ENCODE results near the gene MOB3A.

MOB3A gene

GRCh38 chr19:2059422-2060201 is 36.5 kb downstream of the MOB3A start:
- Histone ChIP-seq H3K9ac (ENCODE audit: low read depth, low read length, poor library complexity) (peak overlapping the region; percentile 80), H3K18ac (ENCODE audit: low read length) (peak overlapping the region; percentile 96), H3K4me3 (ENCODE audit: low read length in 2 of 2) (peak overlapping the region in 1 of 2 donors; percentile 60), H3K4me1 (ENCODE audit: control insufficient read depth in 2 of 2, insufficient read depth in 1 of 2, low read depth in 1 of 2, low read length in 2 of 2) (peaks cover 33 to 44% of the 10 kb centered on the region in 2 donors), H2AK5ac (ENCODE audit: low read depth, low read length) (peak overlapping the region; percentile 94), H3K79me1 (ENCODE audit: low read depth, low read length) (peaks cover 5% of the 10 kb centered on the region), H2BK5ac (ENCODE audit: low read length) (peak overlapping the region; percentile 95), H3K4me2 (ENCODE audit: insufficient read depth, low read length, poor library complexity, severe bottlenecking) (peak overlapping the region; percentile 71), H4K91ac (ENCODE audit: low read depth, low read length, poor library complexity) (peak overlapping the region; percentile 19), H2BK12ac (ENCODE audit: low read length) (peak overlapping the region; percentile 92), H3K23ac (ENCODE audit: low read depth, low read length, poor library complexity) (peak overlapping the region; percentile 35), H3K4ac (ENCODE audit: low read length) (no peak overlapping the region), H3K14ac (ENCODE audit: low read length) (peak overlapping the region; percentile 15), H3K27ac (replicated peaks; ENCODE audit: low read length) (peak overlapping the region; percentile 99), H3K9me3 (replicated peaks in 1 of 2; ENCODE audit: control insufficient read depth in 2 of 2, insufficient read depth in 1 of 2, low read depth in 1 of 2, low read length in 2 of 2) (no peaks in the 10 kb centered on the region), H3K36me3 (replicated peaks in 1 of 2; ENCODE audit: control insufficient read depth in 2 of 2, insufficient read depth in 2 of 2, low read length in 2 of 2) (no peaks in the 10 kb centered on the region), H2BK15ac (ENCODE audit: low read length) (peak overlapping the region; percentile 69), H2BK120ac (ENCODE audit: low read depth, low read length) (peak overlapping the region; percentile 92), H2AFZ (ENCODE audit: low read length) (peak overlapping the region; percentile 67), H4K8ac (ENCODE audit: low read depth, low read length) (no peak overlapping the region), H3K27me3 (ENCODE audit: control insufficient read depth in 3 of 3, insufficient read depth in 3 of 3, low read depth in 1 of 3, low read length in 3 of 3) (no peaks in the 10 kb centered on the region)
- WGBS, 2 donors (ENCODE audit: extremely low coverage in 2 of 2, insufficient read length in 2 of 2, insufficient replicate concordance in 1 of 2): no CpG with 5 or more reads among the region's 24 CpGs
- no peak for DNase-seq (ENCODE audit: low spot score)

- Histone ChIP-seq H3K9ac (ENCODE audit: low read depth, low read length, poor library complexity) (no peak overlapping the region), H2AK5ac (ENCODE audit: low read depth, low read length) (peak overlapping the region; percentile 94), H2BK12ac (ENCODE audit: low read length) (peak overlapping the region; percentile 98), H3K9me3 (replicated peaks in 1 of 2; ENCODE audit: control insufficient read depth in 2 of 2, insufficient read depth in 1 of 2, low read depth in 1 of 2, low read length in 2 of 2) (no peaks in the 10 kb centered on the region), H3K79me1 (ENCODE audit: low read depth, low read length) (peaks cover 5% of the 10 kb centered on the region), H3K27me3 (ENCODE audit: control insufficient read depth in 3 of 3, insufficient read depth in 3 of 3, low read depth in 1 of 3, low read length in 3 of 3) (no peaks in the 10 kb centered on the region), H2BK15ac (ENCODE audit: low read length) (peak overlapping the region; percentile 98), H4K91ac (ENCODE audit: low read depth, low read length, poor library complexity) (no peak overlapping the region), H3K4me1 (ENCODE audit: control insufficient read depth in 2 of 2, insufficient read depth in 1 of 2, low read depth in 1 of 2, low read length in 2 of 2) (peaks cover 33 to 40% of the 10 kb centered on the region in 2 donors), H2AFZ (ENCODE audit: low read length) (peak overlapping the region; percentile 5), H3K27ac (replicated peaks; ENCODE audit: low read length) (peak overlapping the region; percentile 99), H2BK120ac (ENCODE audit: low read depth, low read length) (peak overlapping the region; percentile 92), H3K14ac (ENCODE audit: low read length) (no peak overlapping the region), H3K23ac (ENCODE audit: low read depth, low read length, poor library complexity) (peak overlapping the region; percentile 73), H2BK5ac (ENCODE audit: low read length) (peak overlapping the region; percentile 95), H3K4ac (ENCODE audit: low read length) (no peak overlapping the region), H4K8ac (ENCODE audit: low read depth, low read length) (no peak overlapping the region), H3K4me3 (ENCODE audit: low read length in 2 of 2) (no peak overlapping the region), H3K18ac (ENCODE audit: low read length) (peak overlapping the region; percentile 96), H3K36me3 (replicated peaks in 1 of 2; ENCODE audit: control insufficient read depth in 2 of 2, insufficient read depth in 2 of 2, low read length in 2 of 2) (no peaks in the 10 kb centered on the region), H3K4me2 (ENCODE audit: insufficient read depth, low read length, poor library complexity, severe bottlenecking) (no peak overlapping the region)
- no CpG with 5 or more reads among the region's 27 CpGs for WGBS, 2 donors (ENCODE audit: extremely low coverage in 2 of 2, insufficient read length in 2 of 2, insufficient replicate concordance in 1 of 2)
- DNase-seq (ENCODE audit: low spot score): no peak
These were observed 37.3 kb downstream of the MOB3A start for GRCh38 chr19:2058570-2059421.

- peak overlapping the region; percentile 40 for H3K27ac ChIP-seq (replicated peaks; ENCODE audit: low read length)
These were observed 38.3 kb downstream of the MOB3A start for GRCh38 chr19:2057484-2058469.

More at GRCh38 chr19:2057484-2058469, 38.3 kb downstream of the MOB3A start:
- peak overlapping the region; percentile 5 for H2AFZ ChIP-seq (ENCODE audit: low read length)
- H2BK12ac ChIP-seq (ENCODE audit: low read length): peak overlapping the region; percentile 98
- peaks cover 33 to 40% of the 10 kb centered on the region in 2 donors for H3K4me1 ChIP-seq (ENCODE audit: control insufficient read depth in 2 of 2, insufficient read depth in 1 of 2, low read depth in 1 of 2, low read length in 2 of 2)
- no peak overlapping the region for H4K8ac ChIP-seq (ENCODE audit: low read depth, low read length)
- DNase-seq (ENCODE audit: low spot score): no peak
- no peak overlapping the region for H3K4me2 ChIP-seq (ENCODE audit: insufficient read depth, low read length, poor library complexity, severe bottlenecking)
- no peaks in the 10 kb centered on the region for H3K27me3 ChIP-seq (ENCODE audit: control insufficient read depth in 3 of 3, insufficient read depth in 3 of 3, low read depth in 1 of 3, low read length in 3 of 3)
- peak overlapping the region; percentile 73 for H3K23ac ChIP-seq (ENCODE audit: low read depth, low read length, poor library complexity)
- H3K9me3 ChIP-seq (replicated peaks in 1 of 2; ENCODE audit: control insufficient read depth in 2 of 2, insufficient read depth in 1 of 2, low read depth in 1 of 2, low read length in 2 of 2): no peaks in the 10 kb centered on the region
- peak overlapping the region; percentile 98 for H2BK15ac ChIP-seq (ENCODE audit: low read length)
- peak overlapping the region; percentile 79 for H4K91ac ChIP-seq (ENCODE audit: low read depth, low read length, poor library complexity)
- peak overlapping the region; percentile 87 for H3K18ac ChIP-seq (ENCODE audit: low read length)
- peak overlapping the region; percentile 6 for H3K14ac ChIP-seq (ENCODE audit: low read length)
- no peak overlapping the region for H3K4me3 ChIP-seq (ENCODE audit: low read length in 2 of 2)
- H3K79me1 ChIP-seq (ENCODE audit: low read depth, low read length): peaks cover 5% of the 10 kb centered on the region
- peak overlapping the region; percentile 95 for H2BK5ac ChIP-seq (ENCODE audit: low read length)
- H3K36me3 ChIP-seq (replicated peaks in 1 of 2; ENCODE audit: control insufficient read depth in 2 of 2, insufficient read depth in 2 of 2, low read length in 2 of 2): no peaks in the 10 kb centered on the region
- H2AK5ac ChIP-seq (ENCODE audit: low read depth, low read length): peak overlapping the region; percentile 94
- H3K9ac ChIP-seq (ENCODE audit: low read depth, low read length, poor library complexity): no peak overlapping the region
- no CpG with 5 or more reads among the region's 23 CpGs for WGBS, 2 donors (ENCODE audit: extremely low coverage in 2 of 2, insufficient read length in 2 of 2, insufficient replicate concordance in 1 of 2)
- H3K4ac ChIP-seq (ENCODE audit: low read length): peak overlapping the region; percentile 23
- peak overlapping the region; percentile 47 for H2BK120ac ChIP-seq (ENCODE audit: low read depth, low read length)

All from neuronal stem cell (in vitro differentiated cells).